ENCODE measurements around the gene ATE1. TPM values are rescaled to one million over a fixed set of nuclear protein-coding genes. Genes with fewer than 3 reads are reported as not detected.
"Not testable (repeated sequence)": the region's sequence is repeated elsewhere in the genome, so short reads cannot be mapped to it uniquely, and the experiment has no call there.

The ATE1 gene
- total and polyA plus RNA-seq, 5 donors, result 15.1 to 55.8 (median 48.3) TPM

- H3K27ac ChIP-seq (ENCODE audit: low read length), result not testable (repeated sequence)
These were observed 1.9 kb upstream of the ATE1 start for GRCh38 chr10:121929585-121930267.

GRCh38 chr10:121928528-121928884 lies 675 bp upstream of the ATE1 start:
- WGBS, result 4% methylated on average over 20 of the region's 20 CpGs
- intact Hi-C loops (cut with DNase I), result loop anchor here in 1 of 4 donors (10.0 kb wide), 1 partner anchor 186 kb away; no protein-coding TSS in a partner anchor
- no peaks in the 10 kb centered on the region for H3K4me1 ChIP-seq (ENCODE audit: control insufficient read depth, insufficient read depth, low read length)
- H3K4me3 ChIP-seq (ENCODE audit: low read length), result peak overlapping the region; percentile 95
- H3K9me3 ChIP-seq (ENCODE audit: control insufficient read depth, low read length), result no peaks in the 10 kb centered on the region
- peak overlapping the region; percentile 100 for H3K27ac ChIP-seq (ENCODE audit: low read length)
- ATAC-seq (peak in 1 of 2 donors; percentile 9), DNase-seq (no peak)
- no peaks in the 10 kb centered on the region for H3K27me3 ChIP-seq (ENCODE audit: control insufficient read depth, insufficient read depth)

More at GRCh38 chr10:121929585-121930267, 1.9 kb upstream of the ATE1 start:
- not testable (repeated sequence) for H3K9me3 ChIP-seq (ENCODE audit: control insufficient read depth, low read length); ATAC-seq; H3K4me1 ChIP-seq (ENCODE audit: control insufficient read depth, insufficient read depth, low read length); H3K27me3 ChIP-seq (ENCODE audit: control insufficient read depth, insufficient read depth); H3K4me3 ChIP-seq (ENCODE audit: low read length); DNase-seq
- 86% methylated on average over 14 of the region's 14 CpGs for WGBS
- intact Hi-C loops (cut with DNase I), result loop anchor here in 1 of 4 donors (10.0 kb wide), 1 partner anchor 185 kb away; no protein-coding TSS in a partner anchor

- H3K27me3 ChIP-seq (ENCODE audit: control insufficient read depth, insufficient read depth), result no peaks in the 10 kb centered on the region
- peak overlapping the region; percentile 95 for H3K4me3 ChIP-seq (ENCODE audit: low read length)
- ATAC-seq (peak; percentile 67 to 74), DNase-seq (peak; percentile 61 to 84 (median 82))
- H3K9me3 ChIP-seq (ENCODE audit: control insufficient read depth, low read length), result no peaks in the 10 kb centered on the region
- peak overlapping the region; percentile 98 for H3K27ac ChIP-seq (ENCODE audit: low read length)
- no peaks in the 10 kb centered on the region for H3K4me1 ChIP-seq (ENCODE audit: control insufficient read depth, insufficient read depth, low read length)
- WGBS, result under 1% methylated on average over 48 of the region's 48 CpGs
- intact Hi-C loops (cut with DNase I), result loop anchor here in 1 of 4 donors (10.0 kb wide), 1 partner anchor 187 kb away; no protein-coding TSS in a partner anchor
These were observed 452 bp downstream of the ATE1 start for GRCh38 chr10:121927318-121927840.

- WGBS, result under 1% methylated on average over 20 of the region's 20 CpGs
- H3K4me1 ChIP-seq (ENCODE audit: control insufficient read depth, insufficient read depth, low read length), result no peaks in the 10 kb centered on the region
- H3K9me3 ChIP-seq (ENCODE audit: control insufficient read depth, low read length), result no peaks in the 10 kb centered on the region
- peak overlapping the region; percentile 98 for H3K27ac ChIP-seq (ENCODE audit: low read length)
- intact Hi-C loops (cut with DNase I), result loop anchor here in 1 of 4 donors (10.0 kb wide), 1 partner anchor 188 kb away; no protein-coding TSS in a partner anchor
- H3K27me3 ChIP-seq (ENCODE audit: control insufficient read depth, insufficient read depth), result no peaks in the 10 kb centered on the region
- DNase-seq (no peak), ATAC-seq (no peak)
- H3K4me3 ChIP-seq (ENCODE audit: low read length), result peak overlapping the region; percentile 95
These were observed 1.0 kb downstream of the ATE1 start for GRCh38 chr10:121926671-121927317.

- no peak for DNase-seq
- H3K27ac ChIP-seq (ENCODE audit: low read length), result peak overlapping the region; percentile 14
- intact Hi-C loops (cut with DNase I), result loop anchor here in 1 of 4 donors (10.0 kb wide), 1 partner anchor 189 kb away; no protein-coding TSS in a partner anchor
- ATAC-seq, result no peak
- no peaks in the 10 kb centered on the region for H3K4me1 ChIP-seq (ENCODE audit: control insufficient read depth, insufficient read depth, low read length)
- no peaks in the 10 kb centered on the region for H3K27me3 ChIP-seq (ENCODE audit: control insufficient read depth, insufficient read depth)
- no peaks in the 10 kb centered on the region for H3K9me3 ChIP-seq (ENCODE audit: control insufficient read depth, low read length)
- 80% methylated on average over 4 of the region's 4 CpGs for WGBS
- H3K4me3 ChIP-seq (ENCODE audit: low read length), result no peak overlapping the region
These were observed 1.7 kb downstream of the ATE1 start for GRCh38 chr10:121926157-121926556.

GRCh38 chr10:121921238-121921931 lies 6.4 kb downstream of the ATE1 start:
- no peaks in the 10 kb centered on the region for H3K4me1 ChIP-seq (ENCODE audit: control insufficient read depth, insufficient read depth, low read length)
- no peak overlapping the region for H3K4me3 ChIP-seq (ENCODE audit: low read length)
- no peaks in the 10 kb centered on the region for H3K27me3 ChIP-seq (ENCODE audit: control insufficient read depth, insufficient read depth)
- H3K27ac ChIP-seq (ENCODE audit: low read length), result peak overlapping the region; percentile 3
- no peak for ATAC-seq
- intact Hi-C loops (cut with DNase I), result loop anchor here in 1 of 4 donors (10.0 kb wide), 1 partner anchor 193 kb away; no protein-coding TSS in a partner anchor
- 29% methylated on average over 10 of the region's 10 CpGs for WGBS
- no peaks in the 10 kb centered on the region for H3K9me3 ChIP-seq (ENCODE audit: control insufficient read depth, low read length)
- no peak for DNase-seq

- 84% methylated on average over 10 of the region's 10 CpGs for WGBS
- ATAC-seq (no peak), DNase-seq (no peak)
- Histone ChIP-seq H3K4me3 (ENCODE audit: low read length) (no peak overlapping the region), H3K9me3 (ENCODE audit: control insufficient read depth, low read length) (no peaks in the 10 kb centered on the region), H3K27me3 (ENCODE audit: control insufficient read depth, insufficient read depth) (no peaks in the 10 kb centered on the region), H3K27ac (ENCODE audit: low read length) (no peak overlapping the region), H3K4me1 (ENCODE audit: control insufficient read depth, insufficient read depth, low read length) (no peaks in the 10 kb centered on the region)
- intact Hi-C loops (cut with DNase I), result loop anchor here in 1 of 4 donors (10.0 kb wide), 1 partner anchor 195 kb away; no protein-coding TSS in a partner anchor
These were observed 8.2 kb downstream of the ATE1 start for GRCh38 chr10:121919666-121920065.

- intact Hi-C loops (cut with DNase I), result not testable (repeated sequence)
These were observed 9.0 kb downstream of the ATE1 start for GRCh38 chr10:121918800-121919199.

GRCh38 chr10:121914661-121915060 lies 13.2 kb downstream of the ATE1 start:
- H3K27ac ChIP-seq (ENCODE audit: low read length), result peak overlapping the region; percentile 7
- no peak for DNase-seq
- ATAC-seq, result no peak
- H3K4me1 ChIP-seq (ENCODE audit: control insufficient read depth, insufficient read depth, low read length), result no peaks in the 10 kb centered on the region
- H3K27me3 ChIP-seq (ENCODE audit: control insufficient read depth, insufficient read depth), result no peaks in the 10 kb centered on the region
- no peaks in the 10 kb centered on the region for H3K9me3 ChIP-seq (ENCODE audit: control insufficient read depth, low read length)
- H3K4me3 ChIP-seq (ENCODE audit: low read length), result no peak overlapping the region
- intact Hi-C loops (cut with DNase I), result no loop called here
- 75% methylated on average over 6 of the region's 6 CpGs for WGBS

More at GRCh38 chr10:121918800-121919199, 9.0 kb downstream of the ATE1 start:
- H3K9me3 ChIP-seq (ENCODE audit: control insufficient read depth, low read length); H3K27me3 ChIP-seq (ENCODE audit: control insufficient read depth, insufficient read depth); ATAC-seq; H3K4me1 ChIP-seq (ENCODE audit: control insufficient read depth, insufficient read depth, low read length); H3K4me3 ChIP-seq (ENCODE audit: low read length); H3K27ac ChIP-seq (ENCODE audit: low read length); DNase-seq: not testable (repeated sequence)
- 98% methylated on average over 7 of the region's 7 CpGs for WGBS

GRCh38 chr10:121911421-121911697 lies 16.5 kb downstream of the ATE1 start:
- intact Hi-C loops (cut with DNase I), result no loop called here
- ATAC-seq, result peak in 1 of 2 donors; percentile 54

More at GRCh38 chr10:121911421-121911697, 16.5 kb downstream of the ATE1 start:
- peak overlapping the region; percentile 50 for H3K27ac ChIP-seq (ENCODE audit: low read length)
- WGBS, result 76% methylated on average over 2 of the region's 2 CpGs
- DNase-seq, result no peak
- H3K27me3 ChIP-seq (ENCODE audit: control insufficient read depth, insufficient read depth), result no peaks in the 10 kb centered on the region
- H3K4me3 ChIP-seq (ENCODE audit: low read length), result no peak overlapping the region
- H3K9me3 ChIP-seq (ENCODE audit: control insufficient read depth, low read length), result no peaks in the 10 kb centered on the region
- no peaks in the 10 kb centered on the region for H3K4me1 ChIP-seq (ENCODE audit: control insufficient read depth, insufficient read depth, low read length)

Measured in right cardiac atrium (tissue), 5 donors.